Gastroesophageal sphincter (tissue), 4 donors: ENCODE results near the gene PPOX. TPM values are rescaled to one million over a fixed set of nuclear protein-coding genes. Genes with fewer than 3 reads are reported as not detected.

Source experiments
- small RNA-seq, 4 donors: library from RNA; depleted of rRNA; stranded (forward); fragments of <200 nt; gene quantifications; one replicate each; pipeline ENCODE3, GENCODE V24; 2016
- total RNA-seq, 4 donors: library from RNA; depleted of rRNA; stranded (reverse); fragments of >200 nt; gene quantifications; one replicate each; pipeline ENCODE4 v1.1.0, GENCODE V29; 2016

Gene PPOX
- total RNA-seq, 4 donors from 2014 or later = 10.5 to 27.4 (median 17.6) TPM

Small RNA genes lying within 50 kb of the gene (small RNA-seq; reads per million reads assigned to genes)
- 0 reads per million in 4 donors for gene RF01225

Other genes starting within 250 kb of the PPOX start
- gene ITLN2, start 211.6 kb upstream of the PPOX start, total RNA-seq = not detected
- gene F11R, start 145.3 kb upstream of the PPOX start, total RNA-seq = 10 to 100 TPM in 1 of 4 donors, 1 to 10 TPM in 3; 4.5 to 28.2 (median 9.9) TPM
- gene TSTD1, start 127.5 kb upstream of the PPOX start, total RNA-seq = 10 to 100 TPM; 18.1 to 52.1 (median 29.4) TPM
- gene USF1, start 120.4 kb upstream of the PPOX start, total RNA-seq = 10 to 100 TPM; 50.9 to 79.4 (median 60.5) TPM
- gene ARHGAP30, start 96.5 kb upstream of the PPOX start, total RNA-seq = 10 to 100 TPM in 1 of 4 donors, 1 to 10 TPM in 3; 1.9 to 11.6 (median 4.4) TPM
- gene NECTIN4, start 76.9 kb upstream of the PPOX start, total RNA-seq = 1 to 10 TPM in 1 of 4 donors, under 1 TPM in 1, not detected in 2; 0.27 to 1.9 TPM
- 10 to 100 TPM in 2 of 4 donors, 1 to 10 TPM in 2; 3.5 to 22.6 (median 8.6) TPM for gene KLHDC9, start 68.1 kb upstream of the PPOX start, total RNA-seq
- 10 to 100 TPM; 26.2 to 40.8 (median 31.4) TPM for gene PFDN2, start 48.4 kb upstream of the PPOX start, total RNA-seq
- gene NIT1, start 48.3 kb upstream of the PPOX start, total RNA-seq = 10 to 100 TPM; 30.4 to 61.9 (median 32.8) TPM
- 10 to 100 TPM; 34.2 to 54.4 (median 41.7) TPM for gene DEDD, start 33.8 kb upstream of the PPOX start, total RNA-seq
- 10 to 100 TPM; 60.5 to 83.7 (median 72.8) TPM for gene UFC1, start 12.4 kb upstream of the PPOX start, total RNA-seq
- 10 to 100 TPM in 3 of 4 donors, 1 to 10 TPM in 1; 10.0 to 27.6 (median 14.7) TPM for gene USP21, start 6.9 kb upstream of the PPOX start, total RNA-seq
- gene B4GALT3, start 11.1 kb downstream of the PPOX start, total RNA-seq = 10 to 100 TPM; 14.8 to 26.4 (median 19.5) TPM
- 10 to 100 TPM in 1 of 4 donors, 1 to 10 TPM in 3; 3.7 to 60.6 (median 6.7) TPM for gene ADAMTS4, start 32.6 kb downstream of the PPOX start, total RNA-seq
- 100 to 1,000 TPM in 2 of 4 donors, 10 to 100 TPM in 2; 93.4 to 121 (median 100) TPM for gene NDUFS2, start 35.9 kb downstream of the PPOX start, total RNA-seq
- gene FCER1G, start 48.9 kb downstream of the PPOX start, total RNA-seq = 10 to 100 TPM in 3 of 4 donors, 1 to 10 TPM in 1; 6.4 to 74.6 (median 52.0) TPM
- gene APOA2, start 57.2 kb downstream of the PPOX start, total RNA-seq = not detected
- gene TOMM40L, start 59.6 kb downstream of the PPOX start, total RNA-seq = 10 to 100 TPM in 3 of 4 donors, 1 to 10 TPM in 1; 9.3 to 24.3 (median 14.0) TPM
- gene NR1I3, start 71.8 kb downstream of the PPOX start, total RNA-seq = not detected
- 10 to 100 TPM in 1 of 4 donors, 1 to 10 TPM in 3; 1.6 to 13.8 (median 5.7) TPM for gene PCP4L1, start 92.3 kb downstream of the PPOX start, total RNA-seq
- gene MPZ, start 143.5 kb downstream of the PPOX start, total RNA-seq = 10 to 100 TPM in 2 of 4 donors, 1 to 10 TPM in 2; 5.3 to 18.7 (median 9.4) TPM
- 10 to 100 TPM in 3 of 4 donors, 1 to 10 TPM in 1; 7.5 to 59.1 (median 37.2) TPM for gene SDHC, start 148.0 kb downstream of the PPOX start, total RNA-seq
- gene CFAP126, start 201.4 kb downstream of the PPOX start, total RNA-seq = not detected